GM12873 (cell line): ENCODE measurements around the gene PRKAR1B.

Source experiments
- CTCF ChIP-seq: IDR thresholded peaks from 2 replicates; pipeline ENCODE4 v1.5.1; 2012; ENCODE audit warnings: low read depth, mild to moderate bottlenecking, moderate library complexity, low read length, control low read depth; ENCODE audit not compliant: insufficient read depth; ENCODE audit errors: missing control alignments

The PRKAR1B gene

GRCh38 chr7:509426-510130 is 217.5 kb downstream of the PRKAR1B start:
- no peak for TF ChIP-seq CTCF

GRCh38 chr7:508461-509170 is 218.5 kb downstream of the PRKAR1B start:
- no peak for TF ChIP-seq CTCF

- TF ChIP-seq CTCF, result no peak
Observed at GRCh38 chr7:507623-508300, 219.3 kb downstream of the PRKAR1B start.

- no peak for TF ChIP-seq CTCF
Observed at GRCh38 chr7:506921-507622, 220.0 kb downstream of the PRKAR1B start.

GRCh38 chr7:506391-506831 is 220.7 kb downstream of the PRKAR1B start:
- TF ChIP-seq CTCF, result no peak

GRCh38 chr7:505171-505570 is 221.9 kb downstream of the PRKAR1B start:
- TF ChIP-seq CTCF, result no peak
